Upper lobe of right lung (tissue), 1 donor: ENCODE results near the gene TMEM52. TPM values are rescaled to one million over a fixed set of nuclear protein-coding genes. Genes with fewer than 3 reads are reported as not detected.

Source experiments
- ATAC-seq: fragments of 200-7000 bp; cut with Tn5 transposase; one replicate; pipeline ENCODE4 v1.9.1; 2020; ENCODE audit warnings: mild to moderate bottlenecking, moderate library complexity
- DNase-seq: peaks from one replicate; pipeline ENCODE4 v3.0.0-alpha.2; 2020
- H3K27ac ChIP-seq: fragments of 200-600 bp; one replicate; pipeline ENCODE4 v1.8.0; 2022
- H3K27me3 ChIP-seq: fragments of 200-600 bp; one replicate; pipeline ENCODE4 v1.8.0; 2022; ENCODE audit warnings: mild to moderate bottlenecking
- H3K36me3 ChIP-seq: fragments of 200-600 bp; one replicate; pipeline ENCODE4 v1.8.0; 2022
- H3K4me1 ChIP-seq: fragments of 200-600 bp; one replicate; pipeline ENCODE4 v1.8.0; 2022
- H3K4me3 ChIP-seq: fragments of 200-600 bp; one replicate; pipeline ENCODE4 v1.8.0; 2022; ENCODE audit warnings: mild to moderate bottlenecking
- H3K9me3 ChIP-seq: fragments of 200-600 bp; one replicate; pipeline ENCODE4 v1.8.0; 2022
- intact Hi-C: fragments of 100-400 bp; cut with DNase I; formaldehyde crosslinking; loops from one replicate; pipeline ENCODE4 v1.11.0; 2022
- total RNA-seq: library from RNA; stranded (reverse); fragmentation: NEBNext Ultra II Directional; extraction: Animal tissue kit (Norgen Biotek cat#: 25700); gene quantifications from one replicate; pipeline ENCODE4 v1.2.1, GENCODE V29; 2021
- TF ChIP-seq, protein P1 (sequence below): fragments of 200-600 bp; IDR thresholded peaks from one replicate; pipeline ENCODE4 v1.8.0; 2022; ENCODE audit warnings: antibody characterized with exemption
- donor health status: DM: no; HTN: yes; CAD: no; lungs with severe emphysema.

Gene TMEM52
- total RNA-seq, 1 donor from 2014 or later = 1.5 TPM

DNA sequence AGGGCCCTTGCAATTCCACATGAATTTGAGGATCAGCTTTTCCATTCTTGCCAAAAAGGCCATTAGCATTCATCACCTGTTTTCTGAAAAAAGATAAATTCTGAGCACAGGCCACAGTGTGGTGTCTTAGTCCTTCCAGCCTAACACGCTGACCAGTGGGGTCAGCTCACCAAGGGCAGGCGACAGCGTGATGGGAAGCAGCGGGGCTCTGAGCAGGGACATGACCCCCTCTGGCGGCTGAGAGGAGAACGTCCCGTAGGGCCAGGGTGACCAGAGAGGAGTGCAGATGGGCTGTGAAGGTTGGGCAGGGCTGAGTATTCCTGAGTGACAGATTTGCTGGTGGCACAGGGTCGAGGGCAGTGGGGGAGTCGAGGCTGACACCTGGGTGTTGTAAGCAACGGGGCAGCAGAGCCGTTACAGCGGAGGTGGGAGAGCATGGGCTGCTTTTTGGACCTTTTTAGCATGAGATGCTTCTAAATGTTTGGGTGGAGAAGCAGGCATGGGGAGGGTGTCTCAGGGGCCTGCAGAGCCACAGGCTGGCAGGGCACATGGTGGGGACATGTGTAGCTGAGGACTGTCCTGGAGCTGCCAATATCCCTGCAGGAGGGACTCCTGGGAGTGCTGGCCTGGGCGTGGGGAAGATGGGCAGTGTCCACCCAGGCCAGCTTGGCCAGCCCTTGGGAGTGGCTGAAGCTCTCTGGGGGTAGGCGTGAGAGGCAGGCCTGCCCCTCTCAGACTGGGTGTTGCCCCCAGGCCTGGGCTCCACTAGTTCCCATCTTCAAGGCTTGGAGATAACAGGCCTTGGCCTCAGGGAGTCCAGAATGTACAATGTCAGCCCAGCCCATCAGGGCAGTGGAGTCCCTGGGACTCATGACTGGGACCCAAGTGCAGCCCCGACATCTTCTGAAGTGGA lies 12.6 kb downstream of the TMEM52 start:
- ATAC-seq = peak; percentile 77
- DNase-seq = peak; percentile 91
- TF ChIP-seq, protein P1, sequence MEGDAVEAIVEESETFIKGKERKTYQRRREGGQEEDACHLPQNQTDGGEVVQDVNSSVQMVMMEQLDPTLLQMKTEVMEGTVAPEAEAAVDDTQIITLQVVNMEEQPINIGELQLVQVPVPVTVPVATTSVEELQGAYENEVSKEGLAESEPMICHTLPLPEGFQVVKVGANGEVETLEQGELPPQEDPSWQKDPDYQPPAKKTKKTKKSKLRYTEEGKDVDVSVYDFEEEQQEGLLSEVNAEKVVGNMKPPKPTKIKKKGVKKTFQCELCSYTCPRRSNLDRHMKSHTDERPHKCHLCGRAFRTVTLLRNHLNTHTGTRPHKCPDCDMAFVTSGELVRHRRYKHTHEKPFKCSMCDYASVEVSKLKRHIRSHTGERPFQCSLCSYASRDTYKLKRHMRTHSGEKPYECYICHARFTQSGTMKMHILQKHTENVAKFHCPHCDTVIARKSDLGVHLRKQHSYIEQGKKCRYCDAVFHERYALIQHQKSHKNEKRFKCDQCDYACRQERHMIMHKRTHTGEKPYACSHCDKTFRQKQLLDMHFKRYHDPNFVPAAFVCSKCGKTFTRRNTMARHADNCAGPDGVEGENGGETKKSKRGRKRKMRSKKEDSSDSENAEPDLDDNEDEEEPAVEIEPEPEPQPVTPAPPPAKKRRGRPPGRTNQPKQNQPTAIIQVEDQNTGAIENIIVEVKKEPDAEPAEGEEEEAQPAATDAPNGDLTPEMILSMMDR = peak; percentile 87

DNA sequence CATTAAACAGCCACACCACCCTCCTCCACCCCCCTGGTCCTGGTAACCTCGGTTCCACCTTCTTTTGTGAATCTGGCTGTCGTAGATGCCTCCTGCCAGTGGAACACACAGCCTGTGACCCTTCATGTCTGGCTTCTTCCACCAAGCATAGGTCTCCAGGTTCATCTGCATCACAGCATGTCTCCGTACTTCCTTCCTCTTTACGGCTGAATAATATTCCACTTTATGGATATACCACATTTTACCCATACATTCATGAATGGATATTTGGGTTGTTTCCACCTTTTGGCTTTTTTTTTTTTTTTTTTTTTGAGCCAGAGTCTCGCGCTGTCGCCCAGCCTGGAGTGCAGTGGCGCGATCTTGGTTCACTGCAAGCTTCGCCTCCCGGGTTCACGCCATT lies 15.9 kb downstream of the TMEM52 start:
- DNase-seq (no peak), ATAC-seq (no peak)
- H3K27me3 ChIP-seq = no peaks in the 10 kb centered on the region
- no peaks in the 10 kb centered on the region for H3K9me3 ChIP-seq
- no peak overlapping the region for H3K4me3 ChIP-seq
- H3K4me1 ChIP-seq = peaks cover 5% of the 10 kb centered on the region
- no peaks in the 10 kb centered on the region for H3K36me3 ChIP-seq
- TF ChIP-seq, protein P1 = no peak
- no peak overlapping the region for H3K27ac ChIP-seq
- intact Hi-C loops = no loop called here

More for the DNA sequence above, 12.6 kb downstream of the TMEM52 start:
- Histone ChIP-seq H3K36me3 (no peaks in the 10 kb centered on the region), H3K27me3 (no peaks in the 10 kb centered on the region), H3K4me3 (no peak overlapping the region), H3K27ac (no peak overlapping the region), H3K9me3 (no peaks in the 10 kb centered on the region), H3K4me1 (peaks cover 13% of the 10 kb centered on the region)
- intact Hi-C loops = no loop called here

DNA sequence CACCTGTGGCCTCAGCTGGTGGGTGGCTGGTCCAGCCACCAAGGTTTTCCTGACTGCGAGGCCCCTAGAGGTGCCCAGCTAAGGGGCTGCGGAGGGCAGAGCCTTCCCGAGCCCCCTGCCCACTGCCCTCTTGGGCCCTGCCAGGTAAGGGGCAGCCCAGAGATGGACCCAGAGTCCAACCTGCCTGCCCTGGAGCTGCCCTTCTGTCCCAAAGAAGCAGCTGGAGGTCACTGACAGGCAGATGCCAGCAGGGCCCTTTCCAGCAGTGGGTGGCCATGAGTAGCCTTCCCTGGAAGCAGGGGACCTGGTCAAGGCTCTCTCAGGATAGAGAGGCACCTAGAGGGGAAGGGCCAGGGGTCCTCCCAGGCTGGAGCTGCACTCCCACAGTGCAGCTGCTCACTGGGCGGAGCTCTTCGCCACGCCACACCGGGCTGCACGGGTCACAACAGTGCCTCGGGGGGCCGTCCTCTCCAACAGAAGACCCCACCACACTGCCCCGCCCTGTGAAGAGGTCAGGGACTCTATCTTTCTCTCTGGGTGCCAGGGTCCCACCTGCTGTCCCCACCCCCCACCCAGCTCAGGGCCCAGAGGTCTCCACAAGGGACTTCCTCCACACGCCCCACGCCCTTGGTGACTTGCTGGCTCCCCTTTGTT lies 17.3 kb downstream of the TMEM52 start:
- intact Hi-C loops = no loop called here
- Histone ChIP-seq H3K4me1 (no peaks in the 10 kb centered on the region), H3K9me3 (no peaks in the 10 kb centered on the region), H3K4me3 (no peak overlapping the region), H3K36me3 (no peaks in the 10 kb centered on the region), H3K27ac (no peak overlapping the region), H3K27me3 (no peaks in the 10 kb centered on the region)
- TF ChIP-seq, protein P1 = no peak
- DNase-seq (no peak), ATAC-seq (no peak)

DNA sequence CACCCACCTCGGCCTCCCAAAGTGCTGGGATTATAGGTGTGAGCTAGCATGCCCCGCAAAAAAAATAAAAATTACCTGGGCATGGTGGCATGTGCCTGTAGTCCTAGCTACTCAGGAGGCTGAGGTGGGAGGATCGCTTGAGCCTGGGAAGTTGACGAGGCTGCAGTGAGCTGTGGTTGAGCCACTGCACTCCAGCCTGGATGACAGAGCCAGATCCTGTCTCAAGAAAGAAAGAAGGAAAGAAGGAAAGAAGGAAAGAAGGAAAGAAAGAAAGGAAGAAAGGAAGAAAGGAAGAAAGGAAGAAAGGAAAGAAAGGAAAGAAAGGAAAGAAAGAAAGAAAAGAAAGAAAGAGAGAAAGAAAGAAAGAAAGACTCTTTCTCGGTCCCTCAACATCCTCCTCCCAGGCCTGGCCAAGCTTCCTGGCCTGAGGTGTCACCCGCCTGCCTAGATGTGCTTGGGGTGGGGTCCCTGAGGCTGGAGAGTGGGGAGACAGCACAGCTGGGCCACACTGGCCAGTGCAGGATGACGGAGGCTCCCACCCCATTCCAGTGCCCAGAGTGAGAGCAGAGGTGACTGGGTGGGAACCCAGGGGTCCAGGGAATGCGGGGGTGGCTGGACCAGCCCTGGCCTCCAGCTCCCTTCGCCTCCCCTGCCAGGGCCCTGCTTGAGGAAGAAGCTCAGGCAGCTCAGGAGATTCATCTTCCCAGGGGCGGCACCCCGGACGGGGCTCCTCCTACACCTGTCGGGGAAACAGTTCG lies 18.0 kb downstream of the TMEM52 start:
- DNase-seq (no peak), ATAC-seq (no peak)
- Histone ChIP-seq H3K27me3 (no peaks in the 10 kb centered on the region), H3K9me3 (no peaks in the 10 kb centered on the region), H3K27ac (no peak overlapping the region), H3K4me1 (no peaks in the 10 kb centered on the region), H3K36me3 (no peaks in the 10 kb centered on the region), H3K4me3 (no peak overlapping the region)
- intact Hi-C loops = no loop called here
- TF ChIP-seq, protein P1 = no peak

DNA sequence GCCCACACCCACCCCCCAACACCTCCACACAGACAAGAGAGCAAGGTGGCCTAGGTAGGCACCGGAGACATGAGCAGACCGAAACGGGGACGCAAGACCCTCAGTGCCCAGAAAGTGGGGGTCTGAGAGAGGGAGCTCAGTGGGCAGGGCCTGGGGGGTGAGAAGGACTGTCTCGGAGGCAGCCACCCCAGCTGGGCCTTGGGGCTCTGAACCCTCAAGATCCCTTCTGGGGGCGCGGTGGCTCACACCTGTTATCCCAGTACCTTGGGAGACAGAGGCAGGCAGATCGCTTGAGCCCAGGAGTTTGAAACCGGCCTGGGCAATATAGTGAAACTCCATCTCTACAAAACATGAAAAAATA lies 19.1 kb downstream of the TMEM52 start:
- no peak for ATAC-seq
- H3K9me3 ChIP-seq = no peaks in the 10 kb centered on the region
- intact Hi-C loops = loop anchor here (10.0 kb wide), 1 partner anchor 145 kb away; no protein-coding TSS in a partner anchor
- TF ChIP-seq, protein P1 = no peak
- H3K27me3 ChIP-seq = no peaks in the 10 kb centered on the region
- no peak for DNase-seq
- no peak overlapping the region for H3K4me3 ChIP-seq
- no peaks in the 10 kb centered on the region for H3K36me3 ChIP-seq
- no peaks in the 10 kb centered on the region for H3K4me1 ChIP-seq
- no peak overlapping the region for H3K27ac ChIP-seq
